NK-92 treated with Interleukin-12 subunit alpha and Interleukin-12 subunit beta, amount 100 ng/mL, for 24 hours (cell line): Measurements from ENCODE around the gene MEN1.
"Not testable (repeated sequence)": the region's sequence is repeated elsewhere in the genome, so short reads cannot be mapped to it uniquely, and the experiment has no call there.

ENCODE experiments used
- DNase-seq: peaks from one replicate; lab custom pipeline; 2025; lab: John Stamatoyannopoulos, UW

MEN1 gene

DNA sequence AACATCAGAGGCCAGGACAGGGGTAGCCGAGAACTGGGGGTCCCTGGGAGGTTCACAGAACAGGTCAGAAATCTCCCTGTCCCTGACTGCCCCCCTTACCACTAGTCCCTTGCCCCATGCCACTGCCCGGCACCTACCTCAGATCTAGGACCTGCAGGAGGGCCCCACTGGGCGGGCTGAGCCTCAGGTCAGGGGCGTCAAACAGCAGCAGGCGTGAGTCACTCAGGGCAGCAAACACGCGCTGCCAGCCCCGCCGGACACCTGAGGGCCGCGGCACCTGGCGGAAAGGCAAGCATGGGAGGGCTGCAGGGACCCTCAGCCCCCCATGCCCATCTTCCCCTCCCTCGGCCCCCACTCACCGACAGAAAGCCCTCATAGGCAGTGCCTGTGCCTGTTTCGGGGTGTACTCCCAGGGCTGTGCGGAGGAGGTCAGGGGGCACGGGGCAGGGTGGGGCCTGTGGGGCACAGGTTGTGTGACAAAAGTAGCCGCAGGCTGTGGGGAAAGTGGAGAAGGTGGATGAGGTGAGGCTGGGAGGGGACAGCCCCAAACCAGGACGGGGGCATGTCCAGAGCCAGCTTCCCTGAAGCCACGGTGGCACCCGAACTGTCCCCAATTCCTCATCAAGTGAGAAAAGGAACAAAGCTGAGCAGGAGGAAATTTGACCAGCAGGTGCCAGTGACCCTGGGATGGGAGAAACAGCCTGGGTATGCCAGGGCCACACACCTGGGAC lies 22.3 kb upstream of the MEN1 start:
- DNase-seq = no peak

DNA sequence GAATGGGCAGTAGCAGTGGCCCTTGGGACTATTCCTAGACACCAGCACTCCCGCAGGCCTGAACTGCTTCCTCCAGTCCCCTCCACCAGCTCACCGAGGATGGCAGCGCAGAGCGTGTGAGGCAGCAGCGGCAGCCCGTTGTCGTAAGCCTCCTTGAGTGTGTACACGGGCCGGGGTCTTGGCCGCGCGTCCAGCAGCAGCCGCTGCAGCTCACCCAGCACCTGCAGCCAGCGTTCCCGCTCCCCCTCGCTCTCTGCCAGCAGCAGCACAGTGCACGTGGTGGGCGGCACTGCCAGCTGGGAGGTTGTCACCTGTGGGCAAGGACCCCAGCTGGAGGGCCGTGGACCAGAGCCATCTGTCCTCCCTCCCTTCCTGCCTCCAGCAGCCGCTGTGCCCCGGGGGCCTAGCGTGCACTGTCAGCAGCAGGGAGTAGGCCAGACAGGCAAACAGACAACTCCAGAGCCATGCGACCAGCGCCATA lies 21.1 kb upstream of the MEN1 start:
- no peak for DNase-seq

DNA sequence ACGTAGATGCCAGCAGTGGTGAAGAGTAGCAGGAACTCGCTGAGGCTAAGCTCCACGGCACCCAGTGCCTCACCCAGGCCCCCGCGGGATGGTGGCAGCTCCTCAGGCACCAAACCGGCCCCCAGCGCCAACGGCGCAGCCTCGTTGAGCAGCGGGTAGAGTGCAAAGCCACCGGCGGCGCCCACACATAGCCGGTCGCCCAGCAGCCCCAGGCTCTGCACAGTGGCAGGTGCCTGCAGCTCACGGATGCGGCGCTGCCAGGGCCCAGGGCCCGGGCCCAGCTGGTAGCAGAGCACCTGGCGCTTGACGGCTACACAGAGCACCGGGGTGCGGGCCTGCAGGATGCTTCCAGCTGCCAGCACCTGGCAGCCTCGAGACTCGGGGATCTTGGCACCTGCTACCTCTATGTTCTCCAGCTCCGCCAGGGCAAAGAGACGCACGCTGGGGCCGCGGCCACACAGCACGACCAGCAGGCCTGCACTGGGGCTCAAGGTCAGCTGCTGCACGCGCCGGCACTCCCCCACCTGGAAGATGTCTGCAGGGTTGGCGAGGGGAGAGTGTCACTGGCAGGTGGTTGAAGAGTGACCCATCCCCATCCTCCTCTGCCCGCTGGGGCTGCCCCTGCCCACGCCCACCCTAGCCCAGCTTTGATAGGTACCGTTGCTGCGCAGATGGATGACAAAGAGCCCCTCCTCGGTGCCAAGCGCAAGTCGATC lies 19.3 kb upstream of the MEN1 start:
- no peak for DNase-seq

DNA sequence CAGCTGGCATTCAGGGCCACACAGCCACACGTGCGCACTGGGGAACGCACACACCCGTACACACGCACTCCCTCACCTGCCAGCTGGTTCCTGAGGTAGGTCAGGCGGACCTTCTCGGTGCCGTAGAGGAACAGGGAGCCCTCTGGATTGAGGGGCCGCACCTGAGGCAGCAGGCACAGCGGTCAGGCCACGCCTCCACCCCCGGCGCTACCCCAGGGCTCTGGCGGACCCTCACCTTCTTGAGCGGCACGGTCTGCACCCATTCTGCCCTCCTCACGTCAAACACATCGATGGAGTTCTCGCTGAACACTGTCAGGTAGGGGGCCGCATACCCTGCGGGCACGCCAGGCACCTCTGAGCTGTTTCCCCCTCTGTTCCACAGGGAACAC lies 17.1 kb upstream of the MEN1 start:
- DNase-seq = no peak

DNA sequence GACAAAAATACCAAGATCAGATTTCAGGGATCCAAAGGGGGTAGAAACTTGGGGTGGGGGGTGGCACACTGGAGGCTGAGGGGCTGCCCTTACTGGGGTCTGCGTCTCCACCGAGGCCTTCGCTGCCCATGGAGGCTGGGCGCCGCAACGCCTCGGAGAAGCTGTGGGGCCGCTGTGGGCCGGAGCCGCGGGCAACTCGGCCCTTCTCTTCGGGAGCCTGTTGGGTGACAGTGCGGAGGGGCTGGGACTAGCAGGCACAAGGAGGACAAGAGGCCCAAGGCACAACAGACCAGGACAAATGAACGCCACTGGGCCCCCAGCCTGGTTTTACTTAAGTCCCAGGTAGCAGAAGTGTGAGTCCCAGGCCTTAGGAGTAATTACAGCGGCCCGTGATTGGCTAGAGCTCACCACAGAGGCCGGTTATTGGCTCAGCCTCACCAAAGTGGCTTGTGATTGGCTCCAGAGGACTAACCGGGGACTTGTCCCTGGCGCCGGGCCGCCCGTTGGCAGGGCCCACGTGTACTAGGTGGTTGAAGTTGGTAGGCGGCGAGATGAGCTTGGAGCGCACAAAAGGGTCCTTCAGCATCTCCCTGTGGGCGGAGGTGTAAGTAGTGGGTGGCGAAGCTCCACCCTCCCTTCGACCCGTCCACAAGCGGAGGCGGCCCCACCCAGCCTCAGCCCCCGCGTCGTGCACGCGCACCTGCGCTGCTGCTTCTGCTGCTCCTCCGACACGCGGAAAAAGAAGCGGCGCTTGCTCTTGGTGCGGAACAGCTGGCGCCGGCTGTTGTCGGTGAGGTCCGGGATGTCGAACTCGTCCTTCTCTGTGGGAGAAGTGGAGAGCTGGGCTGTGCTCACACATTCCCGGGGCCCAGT lies 16.5 kb upstream of the MEN1 start:
- DNase-seq = no peak

DNA sequence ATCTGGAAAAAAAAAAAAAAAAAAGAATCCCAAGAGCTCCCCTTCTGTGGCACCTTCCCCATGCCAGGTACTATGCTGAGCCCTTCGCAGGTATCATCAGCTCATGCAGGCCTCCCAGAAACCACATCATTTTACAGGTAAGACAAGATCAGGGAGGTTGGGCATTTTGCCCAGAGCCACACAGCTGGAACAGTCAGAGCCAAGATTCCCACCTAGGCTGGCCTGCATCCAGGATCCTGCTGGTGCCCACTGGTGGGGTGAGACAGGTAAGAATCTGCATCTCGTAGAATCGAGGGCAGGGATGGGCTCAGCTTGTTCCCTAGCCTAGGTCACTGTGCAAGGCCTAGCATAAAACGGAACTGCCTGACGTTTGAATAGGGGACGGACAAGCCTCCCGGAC lies 15.7 kb upstream of the MEN1 start:
- no peak for DNase-seq

DNA sequence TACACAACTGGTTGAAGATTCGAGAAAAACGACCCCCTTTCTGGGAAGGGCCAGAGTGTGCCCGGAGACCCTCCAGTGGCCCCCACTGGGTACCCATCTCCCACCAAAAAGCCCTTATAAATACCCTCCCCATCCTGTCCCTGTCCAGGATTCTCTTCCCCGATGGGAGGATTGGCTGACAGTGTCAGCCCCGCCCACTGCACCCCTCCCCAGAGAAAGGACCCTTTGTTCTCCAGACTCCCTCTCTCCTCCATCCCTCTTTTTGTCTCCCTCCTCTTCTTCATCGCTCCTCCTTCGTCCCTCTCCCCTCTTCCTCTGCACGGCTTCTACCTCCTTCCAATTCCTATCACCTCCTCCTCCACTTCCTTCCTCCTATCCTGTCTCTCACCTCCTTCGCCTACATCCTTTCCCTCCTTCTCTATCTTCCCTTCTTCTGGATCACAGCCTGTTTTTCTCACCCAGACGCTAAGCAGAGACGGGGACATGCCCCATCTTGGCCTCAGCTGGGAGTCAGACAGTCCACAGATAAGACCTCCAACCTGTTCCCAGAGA lies 13.3 kb upstream of the MEN1 start:
- no peak for DNase-seq

DNA sequence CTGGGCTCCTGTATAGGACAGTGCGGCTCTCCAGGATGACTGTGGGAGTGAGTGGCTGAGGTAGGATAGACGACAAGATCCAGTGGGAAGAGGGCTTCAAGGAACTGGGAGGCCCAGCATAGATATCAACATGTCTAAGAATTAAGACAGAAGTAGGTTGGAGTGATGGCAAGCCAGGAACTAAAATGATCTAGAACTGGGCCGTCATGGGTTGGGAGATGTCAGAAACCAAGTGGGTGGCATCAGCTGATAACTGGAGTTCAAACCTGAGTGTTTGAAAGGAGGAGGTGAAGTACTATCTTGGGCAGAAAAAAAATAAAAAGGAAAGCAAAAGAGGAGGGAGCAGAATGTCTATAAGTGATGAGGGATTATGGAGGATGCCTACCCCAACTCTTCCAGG lies 7.1 kb upstream of the MEN1 start:
- DNase-seq = no peak

DNA sequence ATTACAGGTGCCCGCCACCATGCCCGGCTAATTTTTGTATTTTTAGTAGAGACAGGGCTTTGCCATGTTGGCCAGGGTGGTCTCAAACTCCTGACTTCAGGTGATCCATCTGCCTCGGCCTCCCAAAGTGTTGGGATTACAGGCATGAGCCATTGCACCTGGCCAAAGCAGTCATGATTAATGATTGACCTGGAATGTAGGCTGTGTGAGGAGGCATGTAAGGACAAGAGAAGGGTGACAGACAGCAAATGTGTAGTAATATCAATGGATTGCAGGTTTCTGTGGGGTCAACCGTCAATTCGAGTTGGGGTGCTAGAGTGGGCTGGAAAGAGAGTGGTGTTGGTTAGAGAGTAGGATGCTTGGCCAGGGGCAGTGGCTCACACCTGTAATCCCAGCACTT lies 5.1 kb upstream of the MEN1 start:
- not testable (repeated sequence) for DNase-seq

DNA sequence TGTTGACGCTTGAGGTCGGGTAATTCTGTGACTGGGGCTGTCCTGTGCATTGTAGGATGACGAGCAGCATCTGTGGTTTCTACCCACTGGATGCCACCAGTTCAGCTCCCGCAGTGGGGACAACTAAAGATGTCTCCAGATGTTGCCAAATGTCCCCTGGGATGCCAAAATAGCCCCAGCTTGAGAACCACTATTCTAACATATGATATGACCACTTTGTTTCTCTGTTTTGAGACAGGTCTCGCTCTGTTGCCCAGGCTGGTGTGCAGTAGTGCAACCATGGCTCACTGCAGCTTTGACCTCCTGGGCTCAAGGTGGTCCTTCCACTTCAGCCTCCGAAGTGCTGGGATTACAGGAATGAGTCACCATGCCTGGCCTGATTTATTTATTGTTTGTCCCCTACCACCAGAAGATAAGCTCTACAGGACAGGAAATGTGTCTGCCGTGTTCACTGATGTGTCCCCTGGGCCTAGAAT lies 4.4 kb upstream of the MEN1 start:
- DNase-seq = no peak

DNA sequence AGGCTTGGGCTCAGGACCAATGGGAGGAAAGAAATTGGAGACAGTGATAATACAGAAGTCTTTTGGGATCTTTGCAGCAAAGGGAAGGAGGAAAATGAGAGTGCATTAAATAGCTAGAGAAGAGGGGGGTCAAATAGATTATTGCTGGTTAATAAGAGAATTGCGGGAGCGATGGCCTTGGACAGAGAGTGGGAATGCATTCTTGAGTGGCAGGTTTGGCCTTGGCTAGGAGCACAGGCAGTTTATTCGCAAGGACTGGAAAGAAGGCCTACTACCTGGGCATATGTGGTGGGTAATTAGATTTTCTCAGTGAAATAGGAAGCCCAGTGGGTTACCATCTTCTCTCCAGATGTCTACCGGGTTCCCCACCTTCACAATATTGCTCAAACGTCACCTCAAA lies 3.5 kb upstream of the MEN1 start:
- no peak for DNase-seq

DNA sequence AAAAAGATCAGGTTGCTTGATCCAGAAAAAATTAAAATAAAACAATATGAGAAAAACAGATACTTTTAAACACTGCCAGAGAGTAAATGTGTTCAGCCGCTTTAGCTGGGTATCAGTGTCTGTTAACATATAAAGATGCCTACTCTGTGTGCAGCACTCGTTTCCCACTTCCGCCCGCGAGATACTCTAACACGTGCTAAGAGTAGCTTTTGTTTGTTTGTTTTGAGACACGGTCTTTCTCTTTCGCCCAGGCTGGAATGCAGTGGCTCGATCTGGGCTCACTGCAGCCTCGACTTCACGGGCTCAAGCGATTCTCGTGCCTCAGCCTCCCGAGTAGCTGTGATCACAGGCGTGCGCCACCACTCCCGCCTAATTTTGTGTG lies 531 bp upstream of the MEN1 start:
- DNase-seq = no peak

DNA sequence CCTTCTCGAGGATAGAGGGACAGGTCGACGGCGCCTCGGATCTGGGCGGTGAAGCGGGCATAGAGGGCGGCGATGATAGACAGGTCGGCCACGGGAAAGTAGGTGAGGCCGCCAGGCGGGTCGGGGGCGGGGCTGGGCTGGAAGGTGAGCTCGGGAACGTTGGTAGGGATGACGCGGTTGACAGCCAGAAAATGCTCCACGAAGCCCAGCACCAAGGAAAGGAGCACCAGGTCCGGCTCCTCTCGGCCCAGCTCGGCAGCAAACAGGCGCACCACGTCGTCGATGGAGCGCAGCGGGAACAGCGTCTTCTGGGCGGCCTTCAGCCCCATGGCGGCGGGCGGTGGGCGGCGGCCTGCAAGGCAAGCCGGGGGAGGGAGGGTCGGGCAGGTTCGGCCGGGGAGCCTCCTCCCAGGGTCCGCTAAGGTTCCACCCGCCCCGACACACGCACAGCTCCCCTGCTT lies 540 bp downstream of the MEN1 start:
- DNase-seq = no peak

DNA sequence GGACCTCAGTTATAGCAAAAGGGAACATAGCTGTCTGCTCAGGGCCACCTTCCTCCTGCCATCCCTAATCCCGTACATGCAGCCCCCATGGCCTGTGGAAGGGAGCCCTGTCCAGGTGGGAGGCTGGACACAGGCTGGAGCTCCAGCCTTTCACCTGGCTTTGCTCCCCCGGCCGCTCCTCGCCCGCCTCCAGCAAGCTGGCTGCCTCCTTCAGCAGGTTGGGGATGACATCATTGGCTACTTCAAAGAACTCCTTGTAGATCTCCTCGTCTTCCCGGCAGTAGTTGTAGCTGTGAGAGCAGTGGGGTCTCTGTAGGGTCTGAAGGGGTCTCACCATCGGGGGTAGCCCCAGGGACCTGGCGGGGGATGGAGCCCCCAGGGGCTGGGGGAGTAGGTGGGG lies 4.9 kb downstream of the MEN1 start:
- DNase-seq = no peak

DNA sequence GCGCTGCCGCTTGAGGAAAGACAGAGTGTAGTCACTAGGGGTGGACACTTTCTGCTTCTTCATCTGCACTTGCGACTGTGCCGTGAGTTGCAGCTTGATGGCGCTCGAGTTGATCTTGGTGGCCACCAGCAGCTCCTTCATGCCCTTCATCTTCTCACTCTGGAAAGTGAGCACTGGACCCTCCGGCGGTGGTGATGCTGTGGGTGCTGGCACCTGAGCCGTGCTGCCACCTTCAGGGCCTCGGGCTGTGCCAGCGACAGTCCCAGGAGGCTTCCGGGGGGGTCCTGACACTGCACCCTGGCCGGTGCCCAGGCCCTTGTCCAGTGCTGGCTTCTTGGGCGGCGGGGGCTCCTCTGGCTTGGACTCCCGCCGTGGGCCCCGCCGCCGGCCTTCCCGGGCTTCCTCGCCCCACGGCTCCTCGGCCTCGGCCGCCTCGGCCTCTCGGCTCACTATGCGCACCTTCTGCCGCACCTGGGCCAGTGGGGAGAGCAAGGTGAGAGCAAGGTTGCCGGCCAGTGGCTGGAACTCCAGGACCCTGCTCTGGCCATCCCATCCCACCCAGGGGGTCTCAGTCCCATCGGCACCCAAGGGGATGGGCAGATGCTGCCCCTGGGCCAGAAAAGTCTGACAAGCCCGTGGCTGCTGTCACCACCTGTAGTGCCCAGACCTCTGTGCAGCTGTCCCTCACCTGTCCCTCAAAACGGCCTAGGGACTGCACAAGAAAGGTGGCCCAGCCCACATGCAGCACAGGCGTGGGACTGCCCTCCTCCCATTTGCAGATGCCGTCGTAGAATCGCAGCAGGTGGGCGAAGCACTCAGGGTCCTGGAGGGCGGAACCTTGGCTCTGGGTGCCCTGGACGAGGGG lies 5.8 kb downstream of the MEN1 start:
- DNase-seq = no peak

DNA sequence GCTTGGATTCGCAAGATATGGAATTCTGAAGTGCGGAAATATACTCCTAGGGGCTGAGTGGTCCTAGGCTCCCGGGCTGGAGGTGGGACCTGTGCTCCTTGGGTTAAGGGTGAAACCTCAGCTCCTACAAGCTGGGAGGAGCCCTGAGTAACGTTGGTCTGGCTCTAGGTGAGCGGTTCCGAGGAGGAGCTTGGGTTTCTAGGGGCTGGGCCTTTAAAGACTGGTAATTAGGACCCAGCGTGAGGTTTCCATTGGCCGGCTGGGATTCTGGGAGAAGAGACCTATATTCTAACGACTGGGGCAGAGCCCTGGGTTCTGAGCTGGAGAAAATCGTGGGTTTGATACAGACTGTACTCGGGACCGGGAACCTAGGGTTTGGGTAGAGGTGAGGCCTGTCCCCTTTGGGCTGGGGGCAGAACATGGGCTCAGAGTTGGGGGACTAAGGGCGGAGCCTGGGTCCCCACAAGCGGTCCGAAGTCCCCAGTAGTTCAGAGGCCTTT lies 6.5 kb downstream of the MEN1 start:
- no peak for DNase-seq

DNA sequence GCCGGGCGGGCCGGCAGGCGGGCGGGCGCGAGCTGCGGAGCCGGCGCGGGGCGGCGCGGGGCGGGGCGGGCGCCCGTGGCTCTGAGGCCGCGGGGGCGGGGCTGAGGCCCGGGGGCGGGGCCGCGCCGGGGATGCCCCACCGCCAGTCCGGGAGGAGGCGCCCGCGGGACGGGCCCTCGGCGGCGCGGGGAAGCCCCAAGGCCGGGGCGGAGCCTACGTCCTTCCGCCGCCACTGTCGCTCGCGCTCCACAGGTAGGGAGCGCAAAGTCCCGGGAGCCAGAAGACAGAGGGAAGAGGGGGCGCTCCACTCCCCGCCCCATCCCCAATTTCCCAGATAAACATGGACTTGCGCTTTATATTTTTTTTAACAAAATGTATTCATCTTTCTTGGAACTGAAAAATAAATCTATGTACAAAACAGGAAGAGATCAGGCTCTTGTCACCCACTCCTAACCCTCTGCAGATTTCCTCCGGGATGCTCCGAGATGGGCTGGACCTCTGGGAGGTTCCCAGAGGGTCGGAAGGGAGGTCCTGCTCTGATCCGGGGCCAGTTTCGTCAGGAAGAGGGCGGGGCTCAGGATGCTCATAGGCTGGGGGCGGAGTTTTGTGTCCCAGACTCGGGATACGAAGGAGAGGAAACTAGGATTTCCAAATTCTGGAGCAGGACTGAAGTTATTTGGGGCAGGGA lies 7.0 kb downstream of the MEN1 start, which contains the start of gene MAP4K2:
Gene MAP4K2, minus strand, starts transcription at position 57 of the 688 bp plus-strand sequence. CDS start 65 bp downstream, outside the sequence.
- DNase-seq = peak; percentile 64

DNA sequence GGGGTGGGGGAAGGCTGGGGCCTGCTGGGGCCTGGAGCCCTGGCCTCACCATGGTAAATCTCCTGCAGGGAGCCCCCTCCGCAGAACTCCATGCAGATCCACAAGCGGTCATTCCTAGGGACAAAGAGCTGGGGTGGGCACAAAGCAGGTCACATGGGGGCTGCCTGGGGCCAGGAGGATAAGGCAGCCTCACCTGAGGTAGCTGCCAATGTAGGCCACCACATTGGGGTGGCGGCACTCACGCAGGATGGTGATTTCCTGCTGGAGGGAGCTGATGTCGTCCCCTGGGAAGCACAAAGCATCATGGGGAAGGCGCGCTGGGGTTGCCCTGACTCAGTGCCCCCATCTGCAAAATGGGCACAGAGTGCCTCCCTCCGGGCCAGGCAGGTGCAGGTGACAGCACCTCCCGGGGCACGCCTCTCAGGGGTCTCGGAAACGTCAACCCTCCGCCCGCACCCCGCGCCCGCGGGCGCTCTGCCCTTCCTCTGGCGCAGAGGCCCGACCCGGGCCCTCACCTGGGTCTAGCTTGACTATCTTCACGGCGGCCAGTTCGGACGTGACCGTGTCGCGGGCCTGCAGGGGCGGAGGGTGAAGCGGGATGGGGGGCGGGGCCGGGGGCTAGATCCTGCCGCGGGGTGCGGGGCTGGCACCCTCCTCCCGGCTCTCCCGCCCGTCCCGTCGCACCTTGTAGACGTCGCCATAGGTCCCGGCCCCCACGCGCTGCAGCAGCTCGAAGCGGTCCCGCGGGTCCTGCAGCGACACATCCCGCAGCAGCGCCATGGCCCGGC lies 7.8 kb downstream of the MEN1 start:
- no peak for DNase-seq

DNA sequence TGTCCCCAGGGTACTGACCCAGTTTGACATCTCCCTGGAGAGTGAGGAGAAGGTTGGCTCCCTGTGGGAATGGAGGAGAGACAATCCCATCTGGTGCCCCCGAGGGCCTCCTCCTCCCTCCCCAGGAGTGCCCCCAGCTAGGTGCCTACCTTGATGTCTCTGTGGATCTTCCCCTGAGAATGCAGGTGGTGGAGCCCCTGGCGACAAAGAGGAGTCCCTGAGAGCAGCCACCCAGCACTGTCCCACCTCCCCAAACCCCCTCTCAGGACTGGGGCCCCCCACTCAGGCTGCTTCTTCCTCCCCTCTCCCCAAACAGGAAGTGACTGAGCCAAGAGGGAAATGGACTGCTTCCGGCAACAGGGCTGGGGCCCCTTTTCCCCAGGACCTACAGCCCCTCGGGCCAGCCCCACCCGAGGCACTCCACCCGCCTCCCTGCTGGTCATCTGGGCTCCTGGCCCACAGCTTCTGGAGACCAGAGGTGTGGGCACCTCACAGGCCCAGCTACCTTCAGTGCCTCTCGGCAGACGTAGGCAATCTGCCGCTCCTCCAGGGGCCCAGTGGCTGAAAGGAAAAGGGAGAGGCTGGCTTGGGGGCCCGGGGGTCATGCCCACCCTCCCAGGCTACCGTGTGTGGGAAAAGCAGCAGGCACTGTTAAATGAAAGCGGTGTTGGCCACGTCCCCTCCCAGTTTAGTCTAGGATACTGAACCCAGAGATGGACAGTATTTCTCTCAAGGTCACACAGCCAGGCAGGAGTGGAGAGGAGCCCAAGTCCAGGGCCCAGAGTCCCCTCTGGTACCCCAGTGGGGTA lies 8.6 kb downstream of the MEN1 start:
- DNase-seq = no peak
